NB4 (cell line): ENCODE measurements around the gene MYL3.

Experiments used
- DNase-seq: peaks from one replicate; pipeline ENCODE4 v3.0.0; 2010; ENCODE audit warnings: low read depth
- H3K4me3 ChIP-seq: one replicate; pipeline ENCODE4 v1.5.1; 2011; ENCODE audit warnings: mild to moderate bottlenecking, low read depth, low read length, moderate library complexity
- MYC ChIP-seq: IDR thresholded peaks from 2 replicates; pipeline ENCODE4 v1.6.1; 2011; ENCODE audit warnings: low read depth, low read length
- POLR2A ChIP-seq: IDR thresholded peaks from 2 replicates; pipeline ENCODE4 v1.6.1; 2011; ENCODE audit warnings: mild to moderate bottlenecking; ENCODE audit not compliant: insufficient read length; ENCODE audit errors: extremely low read depth
- TF ChIP-seq, protein P1 (sequence below): IDR thresholded peaks from one replicate; pipeline ENCODE4 v1.5.1; 2012; ENCODE audit warnings: low read depth, low read length
- TF ChIP-seq, protein P2 (sequence below): IDR thresholded peaks from 2 replicates; pipeline ENCODE4 v1.6.1; 2011; ENCODE audit warnings: low read depth, low read length

MYL3 gene

DNA sequence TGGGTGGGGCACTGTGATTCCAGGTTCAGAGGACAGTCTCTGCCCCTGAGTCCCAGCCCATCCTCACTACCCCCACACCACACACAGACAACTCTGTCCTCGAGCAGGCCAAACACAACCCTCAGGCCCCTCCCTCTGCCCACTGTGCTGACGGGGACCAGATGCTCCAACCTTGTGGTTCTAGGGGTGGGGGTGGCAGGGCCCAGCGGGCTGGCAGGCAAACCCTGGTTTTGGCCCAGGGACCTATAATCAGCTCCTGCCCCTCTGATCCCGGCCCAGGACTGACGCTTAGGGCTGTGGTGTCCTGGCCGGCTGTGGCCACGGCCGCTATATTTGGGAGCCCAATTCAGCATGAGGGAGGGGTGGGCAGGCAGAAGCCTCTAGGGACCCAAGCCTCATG, 5.0 kb upstream of the MYL3 start:
- TF ChIP-seq POLR2A (no peak), MYC (no peak)
- TF ChIP-seq, protein P1, sequence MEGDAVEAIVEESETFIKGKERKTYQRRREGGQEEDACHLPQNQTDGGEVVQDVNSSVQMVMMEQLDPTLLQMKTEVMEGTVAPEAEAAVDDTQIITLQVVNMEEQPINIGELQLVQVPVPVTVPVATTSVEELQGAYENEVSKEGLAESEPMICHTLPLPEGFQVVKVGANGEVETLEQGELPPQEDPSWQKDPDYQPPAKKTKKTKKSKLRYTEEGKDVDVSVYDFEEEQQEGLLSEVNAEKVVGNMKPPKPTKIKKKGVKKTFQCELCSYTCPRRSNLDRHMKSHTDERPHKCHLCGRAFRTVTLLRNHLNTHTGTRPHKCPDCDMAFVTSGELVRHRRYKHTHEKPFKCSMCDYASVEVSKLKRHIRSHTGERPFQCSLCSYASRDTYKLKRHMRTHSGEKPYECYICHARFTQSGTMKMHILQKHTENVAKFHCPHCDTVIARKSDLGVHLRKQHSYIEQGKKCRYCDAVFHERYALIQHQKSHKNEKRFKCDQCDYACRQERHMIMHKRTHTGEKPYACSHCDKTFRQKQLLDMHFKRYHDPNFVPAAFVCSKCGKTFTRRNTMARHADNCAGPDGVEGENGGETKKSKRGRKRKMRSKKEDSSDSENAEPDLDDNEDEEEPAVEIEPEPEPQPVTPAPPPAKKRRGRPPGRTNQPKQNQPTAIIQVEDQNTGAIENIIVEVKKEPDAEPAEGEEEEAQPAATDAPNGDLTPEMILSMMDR: no peak
- TF ChIP-seq, protein P2, sequence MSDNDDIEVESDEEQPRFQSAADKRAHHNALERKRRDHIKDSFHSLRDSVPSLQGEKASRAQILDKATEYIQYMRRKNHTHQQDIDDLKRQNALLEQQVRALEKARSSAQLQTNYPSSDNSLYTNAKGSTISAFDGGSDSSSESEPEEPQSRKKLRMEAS: no peak
- DNase-seq: no peak
- H3K4me3 ChIP-seq: no peak overlapping the region

DNA sequence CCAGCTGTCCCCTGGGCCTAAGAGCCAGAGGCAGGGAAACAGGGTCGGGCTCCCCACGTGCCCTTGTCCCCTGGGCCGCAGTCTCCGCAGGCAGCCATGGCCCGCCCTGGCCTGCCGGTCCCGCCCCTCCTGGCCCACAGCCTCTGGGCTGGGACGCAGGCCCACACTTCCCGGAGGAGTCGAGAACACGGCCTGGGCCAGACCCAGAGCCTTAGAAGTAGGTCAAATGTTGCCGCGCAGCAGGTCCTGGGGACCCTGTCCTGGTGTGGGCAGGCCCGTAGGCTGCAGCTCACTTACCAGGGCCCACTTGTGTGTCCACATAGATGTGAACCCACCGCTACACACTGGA, 4.3 kb upstream of the MYL3 start:
- H3K4me3 ChIP-seq: no peak overlapping the region
- TF ChIP-seq MYC: no peak
- TF ChIP-seq, protein P2: no peak
- TF ChIP-seq, protein P1: no peak
- TF ChIP-seq POLR2A: no peak
- DNase-seq: no peak

DNA sequence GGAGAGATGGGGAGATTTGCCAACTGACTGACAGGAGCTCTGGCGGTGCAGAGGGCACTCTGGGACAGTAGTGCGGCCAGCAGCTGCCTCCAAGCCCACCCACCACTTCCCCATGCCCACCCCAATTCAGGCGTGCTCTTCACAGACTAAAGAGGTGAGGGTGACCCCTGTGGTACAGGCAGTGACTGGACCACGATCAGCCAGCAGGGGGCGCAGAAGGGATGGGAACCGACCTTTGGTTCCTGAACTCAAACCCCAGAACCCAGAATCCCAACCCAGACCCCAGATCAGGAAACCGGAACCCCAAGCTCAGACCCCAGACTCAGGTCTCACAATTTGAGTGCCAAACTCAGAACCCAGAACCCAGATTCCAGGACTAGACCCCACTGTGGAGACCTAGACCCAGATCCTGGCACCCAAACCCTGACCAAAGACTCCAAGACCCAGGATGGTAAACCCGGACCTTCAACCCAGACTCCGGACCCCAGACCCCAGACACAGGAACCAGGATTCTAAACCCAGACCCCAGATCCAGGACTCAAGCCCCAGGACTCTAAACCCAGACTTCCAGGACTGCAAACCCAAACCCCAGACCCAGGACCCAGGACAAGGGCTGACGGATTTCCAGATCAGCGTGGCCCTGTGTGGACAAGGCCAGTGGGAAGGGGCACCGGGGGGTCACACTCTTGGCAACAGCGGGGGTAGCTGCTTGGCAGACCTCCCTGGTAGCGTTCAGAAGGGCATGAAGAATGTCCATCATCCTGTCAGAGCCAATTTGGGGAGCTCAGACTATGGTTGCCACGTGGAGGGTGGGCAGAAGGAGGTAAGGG, 3.7 kb upstream of the MYL3 start:
- TF ChIP-seq, protein P1: peak; percentile 89
- TF ChIP-seq MYC: no peak
- no peak overlapping the region for H3K4me3 ChIP-seq
- DNase-seq: peak; percentile 54

DNA sequence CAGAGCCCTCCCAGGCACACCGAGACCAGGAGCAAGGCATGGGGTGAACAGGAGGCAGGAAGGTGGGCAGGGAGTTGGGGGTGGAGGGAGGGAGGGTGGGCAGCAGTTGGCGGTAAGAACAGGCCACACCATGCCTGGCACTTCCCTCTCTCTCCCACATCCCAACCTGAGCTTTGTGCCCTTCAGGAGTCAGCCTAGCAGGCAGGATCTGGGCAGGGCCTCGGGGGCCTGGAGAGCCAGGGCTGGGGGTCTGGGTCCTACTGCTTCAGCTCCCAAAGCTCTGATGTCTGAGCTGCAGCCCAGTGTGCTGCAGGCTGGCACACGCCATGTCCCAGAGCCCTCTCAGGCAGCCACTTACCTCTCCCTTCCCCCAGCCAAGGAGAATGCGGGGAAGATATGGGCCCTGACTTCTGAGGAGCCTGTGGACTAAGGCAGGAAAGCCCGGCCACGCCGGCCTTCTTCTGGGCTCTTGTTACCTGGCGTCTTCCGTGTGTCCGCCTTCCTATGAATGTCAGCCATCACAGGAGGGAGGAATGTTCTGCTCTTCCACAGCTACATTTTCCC, 2.9 kb upstream of the MYL3 start:
- no peak overlapping the region for H3K4me3 ChIP-seq
- DNase-seq: no peak
- TF ChIP-seq POLR2A: no peak
- no peak for TF ChIP-seq MYC
- TF ChIP-seq, protein P2: no peak
- TF ChIP-seq, protein P1: no peak

DNA sequence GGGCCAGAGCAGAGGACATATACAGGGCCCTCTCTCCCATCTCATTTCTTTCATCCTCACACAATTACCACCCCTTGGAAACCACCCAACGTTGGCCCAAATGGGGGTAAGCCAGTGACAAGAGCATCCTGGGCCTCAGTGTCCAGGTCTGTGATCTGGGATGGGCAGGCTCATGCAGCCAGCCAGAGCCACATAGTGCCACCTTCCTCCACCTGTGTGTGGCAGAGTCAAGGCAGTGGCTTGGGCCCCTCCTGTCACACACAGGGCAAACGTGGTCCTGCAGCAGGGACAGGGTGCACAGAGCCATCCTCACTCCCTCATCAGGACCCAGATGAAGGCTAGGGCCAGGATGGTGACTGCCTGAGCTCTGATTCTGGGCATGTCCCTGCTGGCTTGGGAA, 2.3 kb upstream of the MYL3 start:
- H3K4me3 ChIP-seq: no peak overlapping the region
- DNase-seq: no peak
- TF ChIP-seq MYC: no peak
- TF ChIP-seq, protein P2: no peak
- TF ChIP-seq, protein P1: no peak
- TF ChIP-seq POLR2A: no peak
